ENCODE measurements around the gene GAREM1. TPM values are rescaled to one million over a fixed set of nuclear protein-coding genes. Genes with fewer than 3 reads are reported as not detected.
"Not testable (repeated sequence)": the region's sequence is repeated elsewhere in the genome, so short reads cannot be mapped to it uniquely, and the experiment has no call there.

GAREM1 gene
- total RNA-seq, 1 donor from 2014 or later = 8.7 TPM

- Mint-ChIP-seq H3K4me1 (ENCODE audit: low read depth, unreplicated experiment) (no peaks in the 10 kb centered on the region), H3K4me3 (ENCODE audit: unreplicated experiment) (no peak overlapping the region), H3K27me3 (ENCODE audit: unreplicated experiment) (no peaks in the 10 kb centered on the region), H3K36me3 (ENCODE audit: unreplicated experiment) (peaks cover 3% of the 10 kb centered on the region), H3K27ac (ENCODE audit: unreplicated experiment) (no peak overlapping the region), H3K9me3 (ENCODE audit: unreplicated experiment) (peaks cover 8% of the 10 kb centered on the region)
- DNase-seq = no peak
- TF ChIP-seq, protein P1, sequence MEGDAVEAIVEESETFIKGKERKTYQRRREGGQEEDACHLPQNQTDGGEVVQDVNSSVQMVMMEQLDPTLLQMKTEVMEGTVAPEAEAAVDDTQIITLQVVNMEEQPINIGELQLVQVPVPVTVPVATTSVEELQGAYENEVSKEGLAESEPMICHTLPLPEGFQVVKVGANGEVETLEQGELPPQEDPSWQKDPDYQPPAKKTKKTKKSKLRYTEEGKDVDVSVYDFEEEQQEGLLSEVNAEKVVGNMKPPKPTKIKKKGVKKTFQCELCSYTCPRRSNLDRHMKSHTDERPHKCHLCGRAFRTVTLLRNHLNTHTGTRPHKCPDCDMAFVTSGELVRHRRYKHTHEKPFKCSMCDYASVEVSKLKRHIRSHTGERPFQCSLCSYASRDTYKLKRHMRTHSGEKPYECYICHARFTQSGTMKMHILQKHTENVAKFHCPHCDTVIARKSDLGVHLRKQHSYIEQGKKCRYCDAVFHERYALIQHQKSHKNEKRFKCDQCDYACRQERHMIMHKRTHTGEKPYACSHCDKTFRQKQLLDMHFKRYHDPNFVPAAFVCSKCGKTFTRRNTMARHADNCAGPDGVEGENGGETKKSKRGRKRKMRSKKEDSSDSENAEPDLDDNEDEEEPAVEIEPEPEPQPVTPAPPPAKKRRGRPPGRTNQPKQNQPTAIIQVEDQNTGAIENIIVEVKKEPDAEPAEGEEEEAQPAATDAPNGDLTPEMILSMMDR (IDR thresholded peaks at IDR 0.05; ENCODE audit: partially characterized antibody, unreplicated experiment) = no peak
These were observed 31.3 kb upstream of the GAREM1 start for GRCh38 chr18:32502014-32502413.

DNA sequence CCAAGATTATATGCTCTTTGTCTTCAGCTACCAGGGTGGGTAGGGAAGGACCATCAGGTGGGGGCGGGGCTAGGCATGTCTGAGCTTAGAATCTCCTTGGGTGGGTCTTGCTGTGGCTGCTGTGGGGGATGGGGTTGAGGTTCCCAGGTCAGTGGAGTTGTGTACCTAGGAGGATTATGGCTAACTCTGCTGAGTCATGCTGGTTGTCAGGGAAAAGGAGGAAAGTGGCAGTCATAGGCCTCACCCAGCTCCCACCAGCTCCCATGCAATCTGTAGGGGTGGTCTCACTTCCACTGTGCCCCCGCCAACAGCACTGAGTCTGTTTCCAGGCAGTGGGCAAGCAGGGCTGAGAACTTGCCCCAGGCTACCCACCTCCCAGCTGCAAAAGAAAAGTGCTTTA lies 30.6 kb upstream of the GAREM1 start:
- not testable (repeated sequence) for DNase-seq; H3K9me3 Mint-ChIP-seq (ENCODE audit: unreplicated experiment); H3K4me1 Mint-ChIP-seq (ENCODE audit: low read depth, unreplicated experiment); H3K27me3 Mint-ChIP-seq (ENCODE audit: unreplicated experiment); H3K27ac Mint-ChIP-seq (ENCODE audit: unreplicated experiment); H3K4me3 Mint-ChIP-seq (ENCODE audit: unreplicated experiment); H3K36me3 Mint-ChIP-seq (ENCODE audit: unreplicated experiment)

DNA sequence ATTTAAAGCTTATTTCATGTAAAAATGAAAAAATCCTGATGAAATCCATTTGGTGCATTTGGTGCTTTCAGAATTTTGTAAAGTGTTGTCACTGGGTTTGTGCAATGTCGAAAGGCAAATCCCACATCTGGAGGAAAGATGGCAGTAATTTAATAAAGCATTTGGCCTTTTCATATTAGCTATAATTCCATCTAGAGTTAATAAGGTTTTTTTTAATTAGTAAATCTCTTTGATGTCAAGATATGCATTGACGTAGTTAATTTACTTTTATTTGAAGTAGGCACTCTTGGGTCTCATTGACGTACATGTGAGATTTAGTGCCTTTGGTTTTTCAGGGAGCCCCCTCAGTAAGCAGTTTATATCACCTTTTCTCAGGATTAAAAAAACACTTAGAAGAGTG lies 12.3 kb upstream of the GAREM1 start:
- TF ChIP-seq, protein P1 (IDR thresholded peaks at IDR 0.05; ENCODE audit: partially characterized antibody, unreplicated experiment) = no peak
- DNase-seq = no peak
- H3K27ac Mint-ChIP-seq (ENCODE audit: unreplicated experiment) = no peak overlapping the region
- no peaks in the 10 kb centered on the region for H3K36me3 Mint-ChIP-seq (ENCODE audit: unreplicated experiment)
- H3K4me1 Mint-ChIP-seq (ENCODE audit: low read depth, unreplicated experiment) = no peaks in the 10 kb centered on the region
- no peak overlapping the region for H3K4me3 Mint-ChIP-seq (ENCODE audit: unreplicated experiment)
- no peaks in the 10 kb centered on the region for H3K9me3 Mint-ChIP-seq (ENCODE audit: unreplicated experiment)
- no peaks in the 10 kb centered on the region for H3K27me3 Mint-ChIP-seq (ENCODE audit: unreplicated experiment)

GRCh38 chr18:32482117-32482516 lies 11.4 kb upstream of the GAREM1 start:
- Mint-ChIP-seq H3K27ac (ENCODE audit: unreplicated experiment) (no peak overlapping the region), H3K9me3 (ENCODE audit: unreplicated experiment) (no peaks in the 10 kb centered on the region), H3K4me3 (ENCODE audit: unreplicated experiment) (no peak overlapping the region), H3K4me1 (ENCODE audit: low read depth, unreplicated experiment) (no peaks in the 10 kb centered on the region), H3K36me3 (ENCODE audit: unreplicated experiment) (no peaks in the 10 kb centered on the region), H3K27me3 (ENCODE audit: unreplicated experiment) (no peaks in the 10 kb centered on the region)
- TF ChIP-seq, protein P1 (IDR thresholded peaks at IDR 0.05; ENCODE audit: partially characterized antibody, unreplicated experiment) = no peak
- DNase-seq = no peak

- Mint-ChIP-seq H3K36me3 (ENCODE audit: unreplicated experiment) (no peaks in the 10 kb centered on the region), H3K9me3 (ENCODE audit: unreplicated experiment) (no peaks in the 10 kb centered on the region), H3K27ac (ENCODE audit: unreplicated experiment) (no peak overlapping the region), H3K4me3 (ENCODE audit: unreplicated experiment) (no peak overlapping the region), H3K4me1 (ENCODE audit: low read depth, unreplicated experiment) (no peaks in the 10 kb centered on the region), H3K27me3 (ENCODE audit: unreplicated experiment) (no peaks in the 10 kb centered on the region)
- DNase-seq = no peak
- TF ChIP-seq, protein P1 (IDR thresholded peaks at IDR 0.05; ENCODE audit: partially characterized antibody, unreplicated experiment) = no peak
These were observed 9.9 kb upstream of the GAREM1 start for GRCh38 chr18:32480581-32480980.

DNA sequence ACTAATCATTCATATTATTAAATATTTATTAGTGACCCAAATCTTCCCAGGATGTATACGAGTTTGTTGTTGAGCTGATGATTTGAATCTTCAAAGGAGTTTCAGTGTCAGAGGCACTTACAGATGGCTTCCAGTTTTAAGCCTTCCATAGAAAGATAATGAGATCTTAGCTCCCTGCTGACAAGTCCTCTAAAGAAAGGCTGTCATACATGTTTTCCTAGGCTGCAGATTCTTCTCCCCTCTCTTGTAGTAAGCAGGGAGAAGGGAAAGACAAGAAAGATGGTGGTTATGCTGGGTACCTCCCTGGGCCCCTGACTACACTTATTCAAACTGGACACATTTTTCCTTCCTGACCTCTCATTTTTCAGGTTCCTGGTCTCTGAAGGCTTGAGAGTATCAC lies 8.1 kb upstream of the GAREM1 start:
- Mint-ChIP-seq H3K4me1 (ENCODE audit: low read depth, unreplicated experiment) (no peaks in the 10 kb centered on the region), H3K27ac (ENCODE audit: unreplicated experiment) (no peak overlapping the region), H3K4me3 (ENCODE audit: unreplicated experiment) (no peak overlapping the region), H3K9me3 (ENCODE audit: unreplicated experiment) (no peaks in the 10 kb centered on the region), H3K27me3 (ENCODE audit: unreplicated experiment) (no peaks in the 10 kb centered on the region), H3K36me3 (ENCODE audit: unreplicated experiment) (no peaks in the 10 kb centered on the region)
- TF ChIP-seq, protein P1 (IDR thresholded peaks at IDR 0.05; ENCODE audit: partially characterized antibody, unreplicated experiment) = no peak
- DNase-seq = no peak

All from glutamatergic neuron (in vitro differentiated cells).